Activated naive CD8-positive, alpha-beta T cell treated with anti-CD3 and anti-CD28 coated beads, Interleukin-2, amount 50 U/mL, for 24 hours (primary cell): ENCODE data around the gene GOLGA8A.
"Not testable (repeated sequence)": the region's sequence is repeated elsewhere in the genome, so short reads cannot be mapped to it uniquely, and the experiment has no call there.

Source experiments
- ATAC-seq: fragments of 150-1000 bp; cut with Tn5 transposase; one replicate; pipeline ENCODE4 v1.10.0; 2021
- DNase-seq: peaks from one replicate; pipeline ENCODE4 v3.0.0; 2021
- H3K27ac Mint-ChIP-seq: one replicate; pipeline ENCODE4 v1.8.0; 2021; ENCODE audit warnings: mild to moderate bottlenecking, mixed read lengths
- H3K27me3 Mint-ChIP-seq: one replicate; pipeline ENCODE4 v1.8.0; 2021; ENCODE audit warnings: mixed read lengths
- H3K36me3 Mint-ChIP-seq: one replicate; pipeline ENCODE4 v1.8.0; 2021; ENCODE audit warnings: low read depth, mixed read lengths
- H3K4me1 Mint-ChIP-seq: one replicate; pipeline ENCODE4 v1.8.0; 2021; ENCODE audit warnings: mixed read lengths
- H3K4me3 Mint-ChIP-seq: one replicate; pipeline ENCODE4 v1.8.0; 2021; ENCODE audit warnings: mild to moderate bottlenecking, moderate library complexity, mixed read lengths
- H3K9me3 Mint-ChIP-seq: one replicate; pipeline ENCODE4 v1.8.0; 2021; ENCODE audit warnings: mixed read lengths

The GOLGA8A gene

GRCh38 chr15:34434627-34435305, 2.8 kb downstream of the GOLGA8A start:
- H3K4me3 Mint-ChIP-seq: no peak overlapping the region
- H3K36me3 Mint-ChIP-seq: peaks cover 40% of the 10 kb centered on the region
- no peaks in the 10 kb centered on the region for H3K9me3 Mint-ChIP-seq
- H3K4me1 Mint-ChIP-seq: peaks cover 17% of the 10 kb centered on the region
- ATAC-seq: no peak
- no peak for DNase-seq
- no peaks in the 10 kb centered on the region for H3K27me3 Mint-ChIP-seq
- no peak overlapping the region for H3K27ac Mint-ChIP-seq

- H3K9me3 Mint-ChIP-seq, H3K4me3 Mint-ChIP-seq, DNase-seq, ATAC-seq, H3K27me3 Mint-ChIP-seq, H3K27ac Mint-ChIP-seq: not testable (repeated sequence)
- peaks cover 17% of the 10 kb centered on the region for H3K4me1 Mint-ChIP-seq
- peaks cover 43% of the 10 kb centered on the region for H3K36me3 Mint-ChIP-seq
These were observed 3.5 kb downstream of the GOLGA8A start for GRCh38 chr15:34433956-34434626.

GRCh38 chr15:34430642-34431041, 7.0 kb downstream of the GOLGA8A start:
- H3K27me3 Mint-ChIP-seq, ATAC-seq, H3K4me1 Mint-ChIP-seq, H3K4me3 Mint-ChIP-seq, H3K9me3 Mint-ChIP-seq, H3K27ac Mint-ChIP-seq, DNase-seq: not testable (repeated sequence)
- H3K36me3 Mint-ChIP-seq: peaks cover 48% of the 10 kb centered on the region

- H3K36me3 Mint-ChIP-seq: peaks cover 14% of the 10 kb centered on the region
- not testable (repeated sequence) for H3K4me1 Mint-ChIP-seq, DNase-seq, H3K4me3 Mint-ChIP-seq, H3K27me3 Mint-ChIP-seq, H3K9me3 Mint-ChIP-seq, H3K27ac Mint-ChIP-seq, ATAC-seq
These were observed 14.1 kb downstream of the GOLGA8A start for GRCh38 chr15:34423425-34424090.

- H3K27me3 Mint-ChIP-seq, H3K9me3 Mint-ChIP-seq, H3K36me3 Mint-ChIP-seq, H3K27ac Mint-ChIP-seq, H3K4me3 Mint-ChIP-seq, H3K4me1 Mint-ChIP-seq, DNase-seq: not testable (repeated sequence)
- peak; percentile 50 for ATAC-seq
These were observed 16.7 kb downstream of the GOLGA8A start for GRCh38 chr15:34420953-34421352.

- H3K4me3 Mint-ChIP-seq, H3K27ac Mint-ChIP-seq, H3K27me3 Mint-ChIP-seq, DNase-seq, H3K36me3 Mint-ChIP-seq, ATAC-seq, H3K4me1 Mint-ChIP-seq, H3K9me3 Mint-ChIP-seq: not testable (repeated sequence)
These were observed 19.2 kb downstream of the GOLGA8A start for GRCh38 chr15:34418435-34418834.

GRCh38 chr15:34409511-34409910, 28.1 kb downstream of the GOLGA8A start:
- not testable (repeated sequence) for DNase-seq, H3K4me1 Mint-ChIP-seq, H3K27ac Mint-ChIP-seq, H3K9me3 Mint-ChIP-seq, H3K36me3 Mint-ChIP-seq, H3K4me3 Mint-ChIP-seq, ATAC-seq, H3K27me3 Mint-ChIP-seq

- H3K9me3 Mint-ChIP-seq, DNase-seq, H3K4me3 Mint-ChIP-seq, H3K27ac Mint-ChIP-seq, H3K27me3 Mint-ChIP-seq, H3K4me1 Mint-ChIP-seq, ATAC-seq, H3K36me3 Mint-ChIP-seq: not testable (repeated sequence)
These were observed 28.6 kb downstream of the GOLGA8A start for GRCh38 chr15:34408973-34409372.

- not testable (repeated sequence) for H3K27ac Mint-ChIP-seq
These were observed 33.7 kb downstream of the GOLGA8A start for GRCh38 chr15:34403899-34404298.

GRCh38 chr15:34403160-34403598, 34.4 kb downstream of the GOLGA8A start:
- not testable (repeated sequence) for H3K9me3 Mint-ChIP-seq, H3K4me1 Mint-ChIP-seq, H3K4me3 Mint-ChIP-seq, H3K36me3 Mint-ChIP-seq, DNase-seq, H3K27me3 Mint-ChIP-seq, H3K27ac Mint-ChIP-seq
- ATAC-seq: peak; percentile 72

More at GRCh38 chr15:34403899-34404298, 33.7 kb downstream of the GOLGA8A start:
- peak; percentile 76 for ATAC-seq
- H3K36me3 Mint-ChIP-seq, H3K4me3 Mint-ChIP-seq, H3K27me3 Mint-ChIP-seq, H3K9me3 Mint-ChIP-seq, DNase-seq, H3K4me1 Mint-ChIP-seq: not testable (repeated sequence)

GRCh38 chr15:34397637-34398259, 39.9 kb downstream of the GOLGA8A start:
- not testable (repeated sequence) for DNase-seq, H3K27me3 Mint-ChIP-seq, H3K36me3 Mint-ChIP-seq, H3K27ac Mint-ChIP-seq, H3K9me3 Mint-ChIP-seq, H3K4me1 Mint-ChIP-seq, H3K4me3 Mint-ChIP-seq
- ATAC-seq: peak; percentile 98

GRCh38 chr15:34392981-34393380, 44.6 kb downstream of the GOLGA8A start:
- not testable (repeated sequence) for H3K4me3 Mint-ChIP-seq, H3K9me3 Mint-ChIP-seq, H3K4me1 Mint-ChIP-seq, ATAC-seq, H3K36me3 Mint-ChIP-seq, DNase-seq, H3K27me3 Mint-ChIP-seq, H3K27ac Mint-ChIP-seq

- H3K36me3 Mint-ChIP-seq, H3K27ac Mint-ChIP-seq, H3K4me3 Mint-ChIP-seq, H3K4me1 Mint-ChIP-seq, DNase-seq, H3K27me3 Mint-ChIP-seq, H3K9me3 Mint-ChIP-seq, ATAC-seq: not testable (repeated sequence)
These were observed 48.0 kb downstream of the GOLGA8A start for GRCh38 chr15:34389594-34390086.
